GM12878 (cell line): ENCODE results near the gene ALKBH2. TPM values are rescaled to one million over a fixed set of nuclear protein-coding genes. Genes with fewer than 3 reads are reported as not detected.

Experiments
- ATAC-seq: fragments of 200-7000 bp; cut with Tn5 transposase; 3 replicates; pipeline ENCODE4 v1.9.1; 2020; ENCODE audit warnings: mild to moderate bottlenecking, moderate library complexity
- BruUV-seq: library from RNA; stranded (reverse); fragments of 400-500 nt; replicated peaks from 2 replicates; lab custom pipeline; 2021; lab: Mats Ljungman, UMichigan
- CTCF ChIA-PET: fragments of 300-600 bp; sonication (Branson Sonifier 250); formaldehyde crosslinking; extraction: SDS; loops from one replicate; lab custom pipeline; 2021; ENCODE audit warnings: inconsistent platforms; lab: Yijun Ruan, JAX
- POLR2A ChIA-PET: fragments of 350-600 bp; formaldehyde crosslinking; extraction: SDS; loops from one replicate; lab custom pipeline; 2021; ENCODE audit warnings: inconsistent platforms; lab: Charles Lee
- RAD21 ChIA-PET: fragments of 300-600 bp; sonication (Branson Sonifier 250); formaldehyde crosslinking; loops from one replicate; lab custom pipeline; 2023; ENCODE audit warnings: antibody characterized with exemption; ENCODE audit not compliant: unreplicated experiment; lab: Charles Lee
- SMC1A ChIA-PET: fragments of 300-600 bp; sonication (Branson Sonifier 250); formaldehyde crosslinking; loops from one replicate; lab custom pipeline; 2023; ENCODE audit not compliant: unreplicated experiment, uncharacterized antibody; lab: Charles Lee
- DNase-seq: peaks from one replicate; pipeline ENCODE4 v3.0.0-alpha.2; 2011; ENCODE audit warnings: low read depth, low spot score
- FAIRE-seq: peaks from 3 replicates; lab custom pipeline; 2011; peaks lifted over from hg19 to GRCh38; lab: Jason Lieb, UNC
- H2AFZ ChIP-seq: 2 replicates; pipeline ENCODE4 v1.6.0; 2011; ENCODE audit warnings: low read depth, low read length, control low read depth; ENCODE audit not compliant: control insufficient read depth
- H3K27ac ChIP-seq: 2 replicates; pipeline ENCODE4 v1.5.1; 2011; ENCODE audit warnings: control low read depth; ENCODE audit not compliant: control insufficient read depth, insufficient read depth
- H3K27me3 ChIP-seq, 2 experiments: replicated peaks in 1 of 2; 2 replicates each; pipeline versions ENCODE4 v1.6.0 to v1.6.1; 2011; ENCODE audit warnings: low read length in 1 of 2; ENCODE audit not compliant: control insufficient read depth in 2 of 2, insufficient read depth in 2 of 2
- H3K36me3 ChIP-seq, 2 experiments: 2 replicates each; pipeline ENCODE4 v1.5.1; 2011; ENCODE audit warnings: low read length in 1 of 2; ENCODE audit not compliant: control insufficient read depth in 2 of 2, insufficient read depth in 2 of 2
- H3K4me1 ChIP-seq: 2 replicates; pipeline ENCODE4 v1.6.1; 2011; ENCODE audit warnings: mild to moderate bottlenecking, low read length, moderate library complexity, mixed read lengths; ENCODE audit not compliant: control insufficient read depth, insufficient read depth
- H3K4me2 ChIP-seq: 2 replicates; pipeline ENCODE4 v1.6.0; 2011; ENCODE audit warnings: control low read depth; ENCODE audit not compliant: control insufficient read depth, insufficient read depth
- H3K4me3 ChIP-seq: fragments of 200-600 bp; sonication (generic); 2 replicates; pipeline ENCODE4 v1.5.1; 2016
- H3K79me2 ChIP-seq: 2 replicates; pipeline ENCODE4 v1.6.0; 2011; ENCODE audit warnings: low read length; ENCODE audit not compliant: control insufficient read depth, insufficient read depth
- H3K9ac ChIP-seq: 2 replicates; pipeline ENCODE4 v1.8.0; 2011; ENCODE audit warnings: low read length, control low read depth, mixed read lengths; ENCODE audit not compliant: control insufficient read depth, insufficient read depth
- H3K9me3 ChIP-seq: replicated peaks from 3 replicates; pipeline ENCODE4 v1.5.1; 2011; ENCODE audit warnings: mild to moderate bottlenecking, low read length; ENCODE audit not compliant: control insufficient read depth, insufficient read depth
- H4K20me1 ChIP-seq: 2 replicates; pipeline ENCODE4 v1.6.0; 2011; ENCODE audit not compliant: control insufficient read depth, insufficient read depth
- FOS ChIP-seq: IDR thresholded peaks from 3 replicates; pipeline ENCODE4 v1.6.1; 2011; ENCODE audit warnings: borderline replicate concordance; ENCODE audit not compliant: insufficient read length; ENCODE audit errors: extremely low read depth
- KAT2A ChIP-seq: conservative IDR thresholded peaks from 2 replicates; pipeline ENCODE4 v1.6.1; 2011; ENCODE audit warnings: low read depth, low read length; ENCODE audit not compliant: control insufficient read depth
- RAD21 ChIP-seq: IDR thresholded peaks from 2 replicates; pipeline ENCODE4 v1.6.1; 2011; ENCODE audit warnings: mild to moderate bottlenecking, low read depth, low read length, moderate library complexity; ENCODE audit not compliant: insufficient read depth
- RELA ChIP-seq: fragments of 450-650 bp; IDR thresholded peaks from 2 replicates; pipeline ENCODE4 v1.8.0; 2014; ENCODE audit warnings: borderline replicate concordance; ENCODE audit not compliant: partially characterized antibody
- SUZ12 ChIP-seq: fragments of 200-600 bp; sonication (generic); IDR thresholded peaks from one replicate; pipeline ENCODE4 v1.6.1; 2018; ENCODE audit warnings: antibody characterized with exemption, mild to moderate bottlenecking; ENCODE audit not compliant: unreplicated experiment
- ZZZ3 ChIP-seq: IDR thresholded peaks from 2 replicates; pipeline ENCODE4 v1.6.1; 2011; ENCODE audit warnings: low read depth; ENCODE audit not compliant: control insufficient read depth, insufficient read length
- WGBS: methylation state at CpG from one replicate; pipeline ENCODE4 v1.1.6; 2016; ENCODE audit warnings: low lambda C conversion rate; ENCODE audit not compliant: insufficient replicate concordance, insufficient coverage; ENCODE audit errors: missing lambda C conversion rate; 5-methylcytosine and 5-hydroxymethylcytosine counted together
- in situ Hi-C: fragments of 300-500 bp; cut with MboI; formaldehyde crosslinking; loops from 9 replicates; pipeline ENCODE4 v1.14.3; 2018; ENCODE audit warnings: mixed read lengths
- intact Hi-C: fragments of 100-400 bp; cut with micrococcal nuclease; formaldehyde crosslinking; loops from one replicate; pipeline ENCODE4 v1.14.2; 2022; ENCODE audit not compliant: unreplicated experiment
- polyA plus RNA-seq, 11 experiments: library from polyadenylated mRNA; depleted of rRNA in 4 of 11; unstranded in 6 of 11; stranded (reverse) in 5 of 11; fragments of >200 nt; fragmentation: Nextera tagmentation in 4 of 11; fragmentation: Illumina TruSeq in 1 of 11; extraction: Ambion mirVana in 4 of 11; extraction: Trizol in 1 of 11; gene quantifications; 1 replicate in 1 of 11; 2 replicates in 10 of 11; pipeline versions ENCODE4 v1.2.1 to v1.2.3, GENCODE V29; 2011 to 2016; ENCODE audit warnings: inconsistent platforms in 2 of 11, missing spikeins in 2 of 11, low read depth in 1 of 11
- total RNA-seq, 4 experiments: library from RNA; depleted of rRNA in 3 of 4; stranded (reverse); fragments of >200 nt in 3 of 4; fragmentation: Illumina TruSeq in 1 of 4; extraction: Trizol in 1 of 4; gene quantifications; 2 replicates each; pipeline versions ENCODE4 v1.2.1 to v1.2.3, GENCODE V29; 2013 to 2021
- TF ChIP-seq, protein P1 (sequence below): fragments of 450-650 bp; IDR thresholded peaks from 2 replicates; pipeline ENCODE4 v1.6.1; 2017; ENCODE audit warnings: low read depth, mild to moderate bottlenecking, moderate library complexity
- TF ChIP-seq, protein P2 (sequence below): fragments of 150-350 bp; IDR thresholded peaks from 2 replicates; pipeline ENCODE4 v1.6.1; 2014; ENCODE audit warnings: mild to moderate bottlenecking, low read depth, low read length

ALKBH2 gene
- total and polyA plus RNA-seq, 10 of the 15 experiments (the other 5 are each of a cell fraction or from before 2014, with no cell fraction given), result 5.6 to 40.3 (median 31.2) TPM

DNA sequence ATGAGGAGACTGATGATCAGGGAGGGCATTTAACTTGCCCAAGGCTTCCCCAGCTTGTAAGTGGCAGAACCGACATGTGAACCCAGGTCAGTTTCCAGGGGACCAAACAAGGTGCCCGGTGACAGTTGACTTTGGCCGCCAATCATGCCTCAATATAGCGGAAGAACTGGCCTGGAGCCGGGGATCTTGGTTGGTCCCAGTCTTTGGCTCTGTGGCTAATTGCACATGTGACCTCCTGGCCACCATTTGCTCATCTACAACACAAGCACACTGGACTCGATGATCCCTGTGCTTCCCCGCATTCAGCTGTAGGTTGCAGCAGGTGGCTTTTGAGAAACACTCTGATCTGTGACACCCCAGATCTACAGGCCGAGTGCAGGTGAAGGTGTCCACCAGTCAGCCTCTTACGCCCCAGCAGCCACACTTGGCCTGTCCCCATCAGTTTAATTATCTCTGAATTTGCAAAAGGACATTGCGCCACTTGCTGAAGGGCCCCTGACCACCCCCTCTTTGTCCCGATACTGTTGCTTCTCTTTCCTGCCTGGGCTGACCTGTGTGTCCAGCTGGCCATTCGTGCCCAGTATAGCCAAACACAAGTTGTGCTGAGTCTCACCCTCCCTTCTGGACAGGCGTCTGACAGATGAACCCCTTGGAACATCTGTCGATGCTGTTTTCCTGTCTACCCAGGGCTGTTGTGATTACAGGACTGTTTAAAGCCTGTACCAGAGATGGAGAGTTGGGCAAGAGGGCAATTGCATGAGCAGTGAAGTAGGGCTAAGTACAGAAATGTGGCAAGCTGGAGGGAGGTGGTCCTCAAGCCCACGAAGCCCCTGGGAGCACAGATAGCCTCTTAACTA lies 37.3 kb upstream of the ALKBH2 start:
- H3K4me2 ChIP-seq, result no peak overlapping the region
- ATAC-seq, result no peak
- ChIA-PET RAD21 (no interaction called here), CTCF (interaction anchor here (2.3 kb wide), 1 partner anchor 12 kb away, joined by 5 read pairs; no protein-coding TSS in a partner anchor), SMC1A (no interaction called here), POLR2A (no interaction called here)
- no peak overlapping the region for H3K27ac ChIP-seq
- TF ChIP-seq RELA (no peak), ZZZ3 (no peak), RAD21 (no peak), KAT2A (no peak), SUZ12 (no peak), FOS (no peak)
- TF ChIP-seq, protein P1, sequence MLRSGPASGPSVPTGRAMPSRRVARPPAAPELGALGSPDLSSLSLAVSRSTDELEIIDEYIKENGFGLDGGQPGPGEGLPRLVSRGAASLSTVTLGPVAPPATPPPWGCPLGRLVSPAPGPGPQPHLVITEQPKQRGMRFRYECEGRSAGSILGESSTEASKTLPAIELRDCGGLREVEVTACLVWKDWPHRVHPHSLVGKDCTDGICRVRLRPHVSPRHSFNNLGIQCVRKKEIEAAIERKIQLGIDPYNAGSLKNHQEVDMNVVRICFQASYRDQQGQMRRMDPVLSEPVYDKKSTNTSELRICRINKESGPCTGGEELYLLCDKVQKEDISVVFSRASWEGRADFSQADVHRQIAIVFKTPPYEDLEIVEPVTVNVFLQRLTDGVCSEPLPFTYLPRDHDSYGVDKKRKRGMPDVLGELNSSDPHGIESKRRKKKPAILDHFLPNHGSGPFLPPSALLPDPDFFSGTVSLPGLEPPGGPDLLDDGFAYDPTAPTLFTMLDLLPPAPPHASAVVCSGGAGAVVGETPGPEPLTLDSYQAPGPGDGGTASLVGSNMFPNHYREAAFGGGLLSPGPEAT, result no peak
- TF ChIP-seq, protein P2, sequence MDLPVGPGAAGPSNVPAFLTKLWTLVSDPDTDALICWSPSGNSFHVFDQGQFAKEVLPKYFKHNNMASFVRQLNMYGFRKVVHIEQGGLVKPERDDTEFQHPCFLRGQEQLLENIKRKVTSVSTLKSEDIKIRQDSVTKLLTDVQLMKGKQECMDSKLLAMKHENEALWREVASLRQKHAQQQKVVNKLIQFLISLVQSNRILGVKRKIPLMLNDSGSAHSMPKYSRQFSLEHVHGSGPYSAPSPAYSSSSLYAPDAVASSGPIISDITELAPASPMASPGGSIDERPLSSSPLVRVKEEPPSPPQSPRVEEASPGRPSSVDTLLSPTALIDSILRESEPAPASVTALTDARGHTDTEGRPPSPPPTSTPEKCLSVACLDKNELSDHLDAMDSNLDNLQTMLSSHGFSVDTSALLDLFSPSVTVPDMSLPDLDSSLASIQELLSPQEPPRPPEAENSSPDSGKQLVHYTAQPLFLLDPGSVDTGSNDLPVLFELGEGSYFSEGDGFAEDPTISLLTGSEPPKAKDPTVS, result no peak
- no peaks in the 10 kb centered on the region for H3K36me3 ChIP-seq
- BruUV-seq, result no TSS peak
- in situ Hi-C loops, result no loop called here
- H3K4me1 ChIP-seq, result no peaks in the 10 kb centered on the region
- no peak overlapping the region for H3K9ac ChIP-seq
- intact Hi-C loops, result loop anchor here (10.0 kb wide), 1 partner anchor 254 kb away; no protein-coding TSS in a partner anchor
- FAIRE-seq, result no peak
- H3K79me2 ChIP-seq, result no peaks in the 10 kb centered on the region
- no peaks in the 10 kb centered on the region for H4K20me1 ChIP-seq
- H3K27me3 ChIP-seq, result no peaks in the 10 kb centered on the region
- H3K4me3 ChIP-seq, result no peak overlapping the region
- H2AFZ ChIP-seq, result no peak overlapping the region
- 53% methylated on average over 15 of the region's 15 CpGs for WGBS
- no peak for DNase-seq
- no peaks in the 10 kb centered on the region for H3K9me3 ChIP-seq
